Activated CD8-positive, alpha-beta memory T cell treated with anti-CD3 and anti-CD28 coated beads for 4 hours (primary cell): ENCODE data around the gene CDCA3.

Source experiments
- DNase-seq, 2 donors: peaks; one replicate each; pipeline ENCODE4 v3.0.0-alpha.2; 2020; ENCODE audit warnings: low read depth in 2 of 2

The CDCA3 gene

DNA sequence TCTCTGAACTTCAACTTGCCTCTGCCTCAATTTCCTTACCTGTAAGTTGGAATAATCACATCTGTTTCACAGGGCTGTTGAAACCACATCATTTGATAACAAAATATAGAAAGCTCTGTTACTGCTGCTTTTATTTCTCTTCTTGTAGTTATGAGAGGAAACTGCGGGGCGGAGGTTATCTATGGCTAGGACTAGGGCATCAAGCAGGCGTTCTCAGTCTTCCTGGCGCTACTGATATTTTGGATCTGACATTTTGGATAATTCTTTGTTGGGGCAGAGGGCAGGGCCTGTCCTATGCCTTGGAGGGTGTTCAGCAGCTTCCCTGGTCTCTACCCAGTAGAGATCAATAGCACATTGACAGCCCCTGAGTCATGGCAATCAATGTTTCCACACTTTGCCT lies 19.0 kb downstream of the CDCA3 start:
- DNase-seq, result no peak

DNA sequence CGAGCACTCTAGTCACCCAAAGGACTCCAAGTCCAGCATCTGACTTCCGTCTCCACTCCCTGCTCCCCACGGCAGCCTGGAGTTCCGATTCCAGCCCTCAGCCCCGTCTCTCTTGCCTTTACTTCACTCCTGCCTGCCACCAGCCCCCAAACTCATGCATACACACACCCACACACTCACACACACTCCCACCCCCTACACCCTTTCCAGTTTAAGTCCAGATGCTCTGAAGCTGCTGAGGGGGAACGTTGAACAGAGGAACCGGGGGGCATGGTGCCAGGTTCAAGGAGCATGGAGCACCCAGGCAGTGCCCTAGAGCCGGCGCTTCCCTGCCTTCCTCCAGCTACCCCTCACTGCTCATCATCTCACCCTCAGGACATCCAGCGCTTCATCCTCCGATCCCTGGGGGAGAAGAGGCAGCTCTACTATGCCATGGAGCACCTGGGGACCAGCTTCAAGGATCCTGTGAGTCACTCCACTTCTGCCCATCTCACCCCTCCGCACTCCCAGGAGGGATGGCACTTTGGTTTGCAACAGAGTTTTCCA lies 19.6 kb downstream of the CDCA3 start:
- DNase-seq, result no peak

DNA sequence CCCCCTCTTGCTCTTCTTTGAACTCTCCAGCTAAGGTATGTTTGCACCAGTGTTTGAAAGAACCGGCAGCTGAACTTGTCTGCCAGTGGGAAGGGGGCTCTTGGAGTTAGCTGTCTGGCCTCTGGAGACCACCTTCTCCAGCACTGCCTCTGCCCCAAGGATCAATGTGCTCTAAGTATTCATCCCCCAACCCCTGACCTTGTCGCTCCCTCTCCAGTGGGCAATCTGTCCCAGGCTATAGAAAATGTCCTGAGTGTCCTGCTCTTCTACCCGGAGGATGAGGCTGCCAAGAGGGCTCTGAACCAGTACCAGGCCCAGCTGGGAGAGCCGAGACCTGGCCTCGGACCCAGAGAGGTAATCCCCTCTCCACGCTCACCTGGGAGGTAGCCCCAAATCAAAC lies 20.1 kb downstream of the CDCA3 start:
- no peak for DNase-seq

DNA sequence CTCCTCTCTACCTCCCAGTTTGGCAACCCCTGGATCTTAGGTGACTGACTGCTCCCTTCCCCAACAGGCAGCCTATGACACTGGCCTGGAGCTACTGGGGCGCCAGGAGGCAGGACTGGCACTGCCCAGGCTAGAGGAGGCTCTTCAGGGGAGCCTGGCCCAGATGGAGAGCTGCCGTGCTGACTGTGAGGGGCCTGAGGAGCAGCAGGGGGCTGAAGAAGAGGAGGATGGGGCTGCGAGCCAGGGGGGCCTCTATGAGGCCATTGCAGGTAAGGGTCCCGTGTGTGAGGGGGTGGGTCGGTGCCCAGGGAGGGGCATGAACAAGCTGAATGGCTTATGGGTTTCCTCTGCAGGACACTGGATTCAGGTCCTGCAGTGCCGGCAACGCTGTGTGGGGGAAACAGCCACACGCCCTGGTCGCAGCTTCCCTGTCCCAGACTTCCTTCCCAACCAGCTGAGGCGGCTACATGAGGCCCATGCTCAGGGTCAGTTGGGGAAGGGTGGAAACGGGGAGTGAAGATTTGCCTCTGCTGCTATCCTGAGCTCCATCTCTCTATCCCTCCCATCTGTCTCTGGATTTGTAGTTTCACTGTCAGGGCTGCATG lies 20.7 kb downstream of the CDCA3 start:
- DNase-seq, result no peak

DNA sequence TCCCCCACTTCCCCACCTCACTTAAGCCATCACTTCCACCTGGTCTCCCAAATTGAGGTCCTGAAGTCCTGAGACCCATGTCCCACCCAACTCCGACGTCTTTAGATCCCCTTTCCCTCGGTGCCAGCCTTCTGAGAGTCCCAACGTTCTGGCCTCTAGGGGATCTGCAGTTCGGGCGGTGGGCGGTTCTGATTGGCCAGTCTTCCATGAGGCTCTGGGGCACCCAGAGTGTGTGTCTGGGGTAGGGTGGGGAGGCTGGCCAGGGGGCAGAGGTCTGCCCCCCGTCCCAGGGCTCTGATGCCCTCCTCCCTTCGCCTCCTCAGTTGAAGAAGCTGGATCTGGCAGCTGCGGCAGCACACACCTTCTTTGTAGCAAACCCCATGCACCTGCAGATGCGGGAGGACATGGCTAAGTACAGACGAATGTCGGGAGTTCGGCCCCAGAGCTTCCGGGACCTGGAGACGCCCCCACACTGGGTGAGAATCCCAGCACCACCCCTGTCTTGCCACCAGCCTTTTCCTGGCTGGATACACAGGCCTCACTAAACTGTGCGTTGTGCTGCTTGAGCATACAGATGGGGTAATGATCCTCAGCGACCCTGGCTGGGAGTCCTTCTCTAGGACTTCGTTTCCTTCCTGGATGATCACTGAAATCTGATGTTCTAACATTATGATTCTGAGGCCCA lies 21.4 kb downstream of the CDCA3 start:
- DNase-seq, result no peak

DNA sequence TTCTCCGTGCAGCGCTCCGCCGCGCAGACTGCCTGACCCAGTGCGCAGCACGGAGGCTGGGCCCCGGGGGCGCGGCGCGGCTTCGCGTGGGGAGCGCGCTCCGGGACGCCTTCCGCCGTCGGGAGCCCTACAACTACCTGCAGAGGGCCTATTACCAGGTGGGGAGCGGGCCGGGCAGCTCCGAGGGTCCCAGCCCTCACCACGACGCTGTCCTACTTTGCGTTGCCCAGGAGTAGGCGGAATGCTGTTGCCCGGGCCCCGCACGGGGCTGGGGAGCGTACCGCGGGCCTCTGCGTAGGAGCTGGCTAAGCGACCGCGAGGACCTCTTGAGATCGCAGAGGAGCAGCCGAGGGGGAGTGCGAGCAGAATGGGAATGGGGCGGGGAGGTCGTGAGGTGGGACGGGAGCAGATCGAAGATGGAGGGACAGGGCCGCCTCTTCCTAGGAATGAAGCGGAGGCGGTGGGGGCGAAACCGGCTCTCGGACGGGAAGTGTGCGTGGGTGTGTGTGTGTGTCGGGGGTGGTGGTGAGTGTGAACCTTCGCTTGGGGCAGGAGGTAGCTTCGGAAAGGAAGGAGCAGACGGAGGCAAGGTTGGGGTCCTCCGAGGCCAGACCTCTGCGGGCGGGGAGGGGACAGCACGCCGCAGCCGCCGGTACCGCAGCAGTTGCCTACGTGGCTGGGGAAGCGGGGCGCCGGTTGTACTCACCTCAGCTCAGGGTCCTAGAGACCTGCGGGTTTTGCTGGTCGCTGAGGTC lies 22.1 kb downstream of the CDCA3 start:
- no peak for DNase-seq

DNA sequence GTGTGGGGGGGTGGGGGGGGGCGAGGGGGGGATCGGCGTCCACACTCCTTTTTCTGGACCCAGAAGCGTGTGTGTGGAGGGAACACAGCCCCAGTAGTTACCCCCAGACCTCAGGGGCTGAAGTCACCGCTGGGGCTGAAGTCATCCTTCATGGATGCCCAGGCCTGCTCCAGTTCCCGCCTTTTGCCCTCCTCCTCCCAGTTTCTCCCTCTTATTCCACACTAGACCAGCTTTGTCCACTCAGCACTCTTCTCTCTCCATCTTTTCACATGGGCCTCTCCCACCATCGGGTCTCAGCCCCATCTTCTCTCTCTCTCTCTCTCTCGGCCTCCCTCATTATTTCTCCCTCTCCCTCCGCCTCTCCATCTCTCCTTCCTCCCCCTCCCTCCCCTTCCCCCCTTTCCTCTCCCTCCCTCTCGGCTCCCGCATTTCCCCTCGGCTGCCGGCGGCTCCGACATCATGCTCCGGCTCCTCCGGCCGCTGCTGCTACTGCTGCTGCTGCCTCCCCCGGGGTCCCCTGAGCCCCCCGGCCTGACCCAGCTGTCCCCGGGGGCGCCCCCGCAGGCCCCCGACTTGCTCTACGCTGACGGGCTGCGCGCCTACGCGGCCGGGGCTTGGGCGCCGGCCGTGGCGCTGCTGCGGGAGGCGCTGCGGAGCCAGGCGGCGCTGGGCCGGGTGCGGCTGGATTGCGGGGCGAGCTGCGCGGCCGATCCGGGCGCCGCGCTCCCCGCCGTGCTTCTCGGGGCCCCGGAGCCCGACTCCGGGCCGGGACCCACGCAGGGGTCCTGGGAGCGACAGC lies 22.9 kb downstream of the CDCA3 start, which contains the start of gene P3H3:
TSS of gene P3H3 (plus strand) at position 426 of the 799 bp plus-strand sequence. CDS start at position 460, 34 bp downstream.
- DNase-seq, result no peak

DNA sequence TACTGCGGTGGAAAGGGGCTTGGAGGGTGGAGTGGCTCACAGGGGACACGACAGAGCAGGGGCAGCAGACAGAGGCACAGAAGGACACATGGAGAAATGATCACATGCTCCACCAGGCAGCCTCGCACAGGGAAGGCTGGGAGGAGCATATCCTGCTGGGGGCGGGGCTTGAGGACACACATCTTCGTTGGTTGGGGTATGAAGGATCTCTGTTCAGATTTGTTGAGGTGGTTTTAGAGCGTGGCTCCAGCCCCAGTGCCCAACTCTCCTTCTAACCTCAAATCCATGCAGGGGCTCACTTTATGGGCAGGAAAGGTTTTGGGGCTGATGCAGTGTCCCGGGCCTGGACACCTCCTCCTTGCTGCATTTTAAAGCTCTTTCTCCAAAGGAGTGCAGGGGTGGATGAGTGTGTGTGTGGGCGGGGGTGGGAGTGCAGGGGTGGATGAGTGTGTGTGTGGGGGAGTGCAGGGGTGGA lies 23.6 kb downstream of the CDCA3 start:
- DNase-seq, result no peak

DNA sequence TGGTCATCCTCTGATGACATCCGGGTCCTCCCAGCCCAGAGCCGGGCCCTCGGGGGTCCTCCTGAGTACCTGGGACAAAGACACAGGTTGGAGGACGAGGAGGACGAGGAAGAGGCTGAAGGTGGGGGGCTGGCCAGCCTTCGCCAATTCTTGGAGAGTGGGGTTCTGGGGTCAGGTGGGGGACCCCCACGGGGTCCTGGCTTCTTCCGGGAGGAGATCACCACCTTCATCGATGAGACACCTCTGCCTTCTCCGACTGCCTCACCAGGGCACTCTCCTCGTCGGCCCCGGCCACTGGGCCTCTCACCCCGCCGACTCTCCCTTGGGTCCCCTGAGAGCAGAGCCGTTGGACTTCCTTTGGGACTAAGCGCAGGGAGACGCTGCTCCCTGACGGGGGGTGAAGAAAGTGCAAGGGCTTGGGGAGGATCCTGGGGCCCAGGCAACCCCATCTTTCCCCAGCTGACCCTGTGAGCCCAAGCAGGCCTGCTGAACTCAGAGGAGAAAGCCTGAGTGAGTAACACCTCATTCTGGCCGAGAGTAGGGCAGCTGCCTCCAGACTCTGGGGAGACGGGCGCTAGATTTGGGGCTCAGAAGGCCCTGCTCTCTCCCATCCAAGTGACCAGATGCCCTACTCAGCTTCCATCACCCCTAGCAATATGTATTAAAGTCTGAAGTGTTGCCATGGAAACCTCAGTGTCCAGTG lies 24.2 kb downstream of the CDCA3 start:
- no peak for DNase-seq

DNA sequence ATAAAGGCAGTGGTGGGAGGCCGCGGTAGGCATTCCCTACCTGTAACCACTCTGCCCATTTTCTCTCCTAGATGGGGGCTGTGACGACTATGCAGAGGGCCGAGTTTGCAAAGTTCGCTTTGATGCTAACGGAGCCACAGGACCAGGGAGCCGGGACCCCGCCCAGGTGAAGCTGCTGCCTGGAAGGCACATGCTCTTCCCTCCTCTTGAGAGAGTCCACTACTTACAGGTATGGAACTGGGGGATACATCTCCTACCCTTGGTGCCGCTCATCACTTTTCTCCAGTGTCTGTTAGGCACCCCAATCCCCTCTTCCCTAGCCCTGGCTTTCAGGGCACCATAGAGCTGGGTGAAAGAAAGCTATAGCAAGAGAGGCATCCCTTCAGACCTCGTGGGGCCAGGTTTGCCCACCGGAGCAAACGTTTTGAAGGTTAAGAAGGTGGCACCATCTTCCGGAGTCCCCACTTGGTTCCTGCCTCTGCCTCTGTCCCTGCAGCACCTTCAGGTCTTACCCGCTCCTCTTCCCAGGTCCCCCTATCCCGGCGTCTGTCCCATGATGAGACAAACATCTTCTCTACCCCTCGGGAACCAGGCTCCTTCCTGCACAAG lies 24.9 kb downstream of the CDCA3 start:
- DNase-seq, result no peak

DNA sequence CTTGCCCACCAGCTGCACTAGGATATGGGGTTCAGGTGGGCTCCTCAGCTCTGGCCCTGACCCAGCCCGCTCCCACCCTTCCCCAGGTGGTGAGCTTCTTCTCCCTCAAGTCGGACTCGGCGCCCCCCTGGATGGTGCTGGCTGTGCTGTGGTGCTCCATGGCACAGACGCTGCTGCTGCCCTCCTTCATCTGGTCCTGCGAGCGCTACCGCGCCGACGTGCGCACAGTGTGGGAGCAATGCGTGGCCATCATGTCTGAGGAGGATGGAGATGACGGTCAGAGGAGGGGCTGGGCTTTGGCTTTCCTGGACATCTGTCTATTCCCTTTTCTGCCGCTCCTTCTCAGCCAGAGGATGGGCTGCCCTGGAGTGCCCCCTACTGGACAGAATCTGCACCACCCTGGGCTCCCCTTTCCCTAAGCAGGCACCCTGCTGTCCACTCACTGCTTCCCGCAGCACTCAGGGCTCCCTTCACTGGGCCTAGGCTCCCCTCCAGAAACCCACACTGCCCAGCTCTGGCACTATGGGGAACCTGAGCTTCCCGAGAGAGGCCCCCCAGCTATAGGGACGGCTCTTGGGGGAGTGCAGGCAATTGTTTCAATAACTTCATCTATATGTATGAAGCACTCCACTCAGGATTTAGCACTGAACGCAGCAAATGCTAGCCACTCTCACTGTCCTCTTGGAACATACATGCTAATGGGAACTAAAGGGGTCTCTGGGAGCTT lies 25.5 kb downstream of the CDCA3 start:
- DNase-seq, result peak; percentile 29 to 60

DNA sequence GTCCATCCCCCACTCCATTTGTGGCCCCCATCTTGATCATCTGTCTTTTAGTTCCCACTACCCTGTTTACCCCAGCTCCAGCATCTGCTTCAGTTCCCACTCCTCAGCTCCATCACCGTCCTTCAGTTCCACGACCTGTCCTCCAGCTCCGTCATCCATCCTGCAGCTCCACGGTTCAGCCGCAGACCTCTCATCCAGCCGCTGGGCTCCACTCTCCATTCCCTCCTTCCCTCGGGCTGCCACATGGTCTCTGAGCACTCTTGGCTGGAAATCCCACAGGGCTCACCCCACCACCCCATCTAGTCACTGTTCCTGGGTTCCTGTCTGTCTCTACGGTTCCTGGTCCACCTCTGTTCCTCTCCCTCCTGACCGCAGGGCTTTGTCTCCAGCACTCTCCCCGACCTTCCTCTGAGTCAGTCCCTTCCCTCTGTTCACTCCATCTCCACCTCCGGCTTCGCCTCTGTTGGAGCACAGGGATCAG lies 26.1 kb downstream of the CDCA3 start:
- no peak for DNase-seq

DNA sequence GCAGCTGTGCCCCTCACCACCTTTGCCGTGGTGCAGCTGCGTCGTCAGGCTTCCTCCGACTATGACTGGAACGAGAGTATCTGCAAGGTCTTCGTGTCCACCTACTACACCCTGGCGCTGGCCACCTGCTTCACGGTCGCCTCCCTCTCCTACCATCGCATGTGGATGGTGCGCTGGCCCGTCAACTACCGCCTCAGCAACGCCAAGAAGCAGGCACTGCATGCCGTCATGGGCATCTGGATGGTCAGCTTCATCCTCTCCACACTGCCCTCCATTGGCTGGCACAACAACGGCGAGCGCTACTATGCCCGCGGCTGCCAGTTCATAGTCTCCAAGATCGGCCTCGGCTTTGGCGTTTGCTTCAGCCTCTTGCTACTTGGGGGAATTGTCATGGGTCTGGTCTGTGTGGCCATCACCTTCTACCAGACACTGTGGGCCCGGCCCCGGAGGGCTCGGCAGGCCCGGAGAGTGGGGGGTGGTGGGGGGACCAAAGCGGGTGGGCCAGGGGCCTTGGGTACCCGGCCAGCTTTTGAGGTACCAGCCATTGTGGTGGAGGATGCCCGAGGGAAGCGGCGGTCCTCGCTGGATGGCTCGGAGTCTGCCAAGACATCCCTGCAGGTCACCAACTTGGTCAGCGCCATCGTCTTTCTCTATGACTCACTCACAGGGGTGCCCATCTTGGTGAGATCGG lies 26.9 kb downstream of the CDCA3 start:
- no peak for DNase-seq

DNA sequence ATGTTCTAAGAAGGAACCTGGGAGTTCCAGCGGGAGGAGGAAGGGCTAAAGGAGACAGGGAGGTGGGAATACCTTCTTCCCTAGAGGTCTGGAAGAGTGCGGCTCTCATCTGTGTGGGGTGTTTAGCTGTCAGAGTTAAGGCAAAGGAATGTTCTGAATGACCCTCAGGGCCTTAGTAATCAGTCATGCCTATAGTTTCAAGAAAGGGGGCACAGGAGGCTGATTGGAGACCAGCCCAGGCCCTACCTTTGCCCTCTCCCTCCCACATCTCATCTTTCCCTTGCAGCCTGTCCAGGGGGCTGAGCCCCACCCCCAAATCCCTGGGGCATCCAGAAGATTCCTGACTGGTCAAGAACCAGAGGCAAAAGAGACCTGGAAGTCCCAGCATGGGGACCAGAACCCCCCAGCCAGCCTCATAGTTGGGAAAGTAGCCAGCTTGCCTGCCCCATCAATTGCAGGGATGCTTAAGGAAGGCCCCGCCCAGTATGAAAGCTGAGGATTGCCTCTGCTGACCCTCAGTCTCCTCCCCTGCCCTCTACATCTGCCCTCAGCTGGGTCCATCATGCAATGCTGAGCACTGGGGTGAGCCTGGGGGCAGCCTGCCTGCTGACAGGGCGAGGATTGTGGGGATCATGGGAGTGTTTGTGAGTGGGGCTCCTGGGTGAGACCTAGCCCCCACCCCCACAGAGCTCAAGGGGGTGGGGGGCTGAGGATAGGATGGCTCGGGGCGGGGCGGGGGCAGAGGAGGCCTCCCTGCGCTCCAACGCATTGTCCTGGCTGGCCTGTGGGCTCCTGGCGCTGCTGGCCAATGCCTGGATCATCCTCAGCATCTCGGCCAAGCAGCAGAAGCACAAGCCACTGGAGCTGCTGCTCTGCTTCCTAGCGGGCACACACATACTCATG lies 27.7 kb downstream of the CDCA3 start:
- DNase-seq, result no peak

DNA sequence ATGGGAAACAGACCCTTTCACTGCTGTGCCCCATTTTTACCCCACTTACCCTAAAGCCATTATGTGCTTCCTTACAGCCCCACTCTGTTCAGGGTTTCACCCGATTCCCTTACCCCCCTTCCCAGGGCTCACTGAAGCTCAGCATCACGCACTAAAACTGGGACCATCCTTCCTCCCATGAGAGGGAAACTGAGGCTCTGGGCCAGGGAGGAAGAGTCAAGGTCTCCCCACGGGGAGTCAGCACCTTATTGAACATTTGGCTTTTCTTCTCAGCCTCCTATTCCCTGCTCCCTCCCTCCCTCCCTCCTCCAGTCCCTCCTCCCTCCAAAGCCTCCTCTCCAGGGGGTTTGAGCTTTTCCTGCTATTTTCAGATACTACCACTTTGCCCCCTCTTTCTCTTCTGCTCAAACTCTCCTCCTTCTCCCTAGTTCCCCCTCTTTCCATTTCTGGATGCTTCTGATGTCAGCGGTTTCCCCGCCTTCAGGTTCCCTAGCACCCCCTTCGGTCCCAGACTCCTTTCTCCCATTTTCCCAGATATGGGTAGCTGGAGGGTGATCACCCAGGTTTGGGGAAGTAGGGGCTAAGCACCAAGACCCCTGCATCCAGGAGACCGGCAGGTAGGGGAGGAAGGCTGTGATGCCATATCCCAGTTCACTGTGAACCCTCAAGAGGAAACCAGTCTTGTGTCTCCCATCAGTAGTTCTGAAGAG lies 28.5 kb downstream of the CDCA3 start:
- no peak for DNase-seq

DNA sequence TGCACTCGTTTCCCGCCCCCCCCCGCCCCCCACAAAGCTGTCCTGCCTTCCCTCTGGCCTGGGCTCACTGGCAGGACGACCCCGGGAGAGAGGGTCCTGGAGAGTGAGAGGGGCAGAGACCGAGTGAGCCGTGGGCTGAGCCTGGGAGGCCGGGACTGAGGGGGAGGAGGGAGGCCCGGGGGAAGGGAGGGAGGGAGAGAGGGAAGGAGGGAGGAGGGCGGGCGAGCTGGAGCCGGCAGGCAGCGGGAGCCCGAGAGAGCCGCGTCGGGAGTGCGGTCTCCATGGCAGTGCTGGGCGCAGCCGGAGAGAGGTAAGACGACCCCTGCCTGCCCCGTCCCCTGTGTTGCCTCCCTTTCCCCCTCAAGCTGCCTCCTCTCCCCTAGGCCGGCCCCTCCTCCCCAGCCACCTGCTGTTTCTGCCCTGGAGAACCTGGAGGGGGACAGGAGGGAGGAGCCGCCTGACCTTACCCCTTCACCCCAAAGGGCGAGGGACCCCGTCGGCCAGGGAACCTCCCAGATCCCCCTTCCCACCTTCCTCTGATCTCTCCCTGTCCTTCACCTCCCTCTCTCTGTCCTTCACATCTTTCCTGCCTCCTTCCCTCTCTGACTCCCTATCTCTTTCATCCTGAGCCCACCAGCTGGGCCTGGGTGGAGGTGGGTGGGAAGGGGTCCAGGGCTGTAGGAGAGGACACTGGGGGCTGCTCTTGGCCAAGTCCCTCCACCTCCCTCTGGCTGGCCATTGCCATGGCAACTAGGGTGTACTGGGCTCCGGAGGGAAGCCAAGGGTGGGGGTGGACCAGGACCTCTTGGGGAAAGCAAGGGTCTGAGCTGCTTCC lies 29.3 kb downstream of the CDCA3 start, which contains the start of gene GPR162:
TSS of gene GPR162 (plus strand) at position 231 of the 835 bp plus-strand sequence. CDS start 2,078 bp downstream, outside the sequence.
- DNase-seq, result no peak
